ENCODE data around the gene P2RX2.

P2RX2 gene

DNA sequence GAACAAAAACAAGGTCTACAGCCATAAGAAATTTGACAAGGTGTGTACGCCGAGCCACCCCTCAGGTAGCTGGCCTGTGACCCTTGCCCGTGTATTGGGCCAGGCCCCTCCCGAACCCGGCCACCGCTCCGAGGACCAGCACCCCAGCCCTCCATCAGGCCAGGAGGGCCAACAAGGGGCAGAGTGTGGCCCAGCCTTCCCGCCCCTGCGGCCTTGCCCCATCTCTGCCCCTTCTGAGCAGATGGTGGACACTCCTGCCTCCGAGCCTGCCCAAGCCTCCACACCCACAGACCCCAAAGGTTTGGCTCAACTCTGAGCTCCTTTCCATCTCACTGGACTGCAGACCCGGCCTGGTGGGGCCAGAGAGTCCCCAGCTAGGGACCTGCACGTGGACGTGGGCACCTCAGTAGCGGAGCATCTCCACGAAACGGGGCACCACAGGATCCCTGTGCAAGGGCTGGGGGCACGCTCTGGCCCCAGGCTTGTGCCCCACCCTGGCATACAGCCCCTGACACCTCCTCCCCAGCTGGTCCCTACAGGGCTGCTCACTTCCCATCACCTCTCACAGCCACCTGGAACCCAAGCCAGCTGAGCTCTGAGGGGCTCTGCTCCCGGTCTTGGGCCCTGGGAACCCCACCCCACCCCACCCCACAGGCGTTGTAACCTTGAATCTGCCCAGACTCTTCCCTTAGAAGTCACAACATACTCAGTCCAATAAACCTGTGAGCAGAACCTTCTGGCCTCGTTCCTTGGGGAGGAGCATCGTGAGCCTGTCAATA, 3.3 kb downstream of the P2RX2 start:
- no peak for DNase-seq (ENCODE audit: low spot score)
- in situ Hi-C loops (cut with MboI; ENCODE audit: low sequenced_read_pairs, unreplicated experiment), result loop anchor here (25.0 kb wide), 1 partner anchor 210 kb away; no protein-coding TSS in a partner anchor

DNA sequence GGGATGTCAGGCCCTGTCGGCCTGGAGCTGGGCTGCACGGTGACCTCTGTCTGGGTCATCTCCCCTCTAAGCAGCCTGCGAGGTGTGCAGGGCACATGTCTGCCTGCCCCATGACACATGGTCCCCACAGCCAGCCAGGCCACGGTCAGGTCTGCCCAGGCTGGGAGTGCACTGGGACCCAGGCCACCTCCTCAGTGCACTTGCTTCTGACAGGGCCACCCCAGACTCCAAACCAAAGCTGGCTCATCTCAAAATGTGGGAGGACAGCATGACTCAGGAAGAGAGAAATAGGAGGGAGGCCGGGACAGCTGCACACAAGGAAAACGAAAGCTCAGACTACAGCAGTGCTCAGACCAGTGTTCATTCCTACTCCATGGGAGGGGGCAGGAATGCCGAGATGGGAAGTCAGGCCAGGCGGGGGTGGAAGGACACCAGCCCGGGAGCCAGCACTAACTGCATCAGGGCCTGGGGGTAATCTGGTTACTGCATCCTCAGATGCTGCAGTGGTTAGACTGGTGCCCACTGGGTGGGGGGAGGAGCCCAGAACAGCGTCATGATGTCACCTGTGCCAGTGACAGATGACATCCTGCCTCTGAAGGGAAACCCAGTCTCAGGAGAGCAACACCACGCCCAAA, 4.0 kb downstream of the P2RX2 start:
- in situ Hi-C loops (cut with MboI; ENCODE audit: low sequenced_read_pairs, unreplicated experiment), result loop anchor here (25.0 kb wide), 1 partner anchor 210 kb away; no protein-coding TSS in a partner anchor
- no peak for TF ChIP-seq CTCF (IDR thresholded peaks at IDR 0.05; ENCODE audit: borderline replicate concordance, control extremely low read depth, extremely low read depth, insufficient read depth, missing control alignments)
- no peak for DNase-seq (ENCODE audit: low spot score)

More for the DNA sequence above, 3.3 kb downstream of the P2RX2 start:
- TF ChIP-seq CTCF (IDR thresholded peaks at IDR 0.05; ENCODE audit: borderline replicate concordance, control extremely low read depth, extremely low read depth, insufficient read depth, missing control alignments), result no peak

- no peak for TF ChIP-seq CTCF (IDR thresholded peaks at IDR 0.05; ENCODE audit: borderline replicate concordance, control extremely low read depth, extremely low read depth, insufficient read depth, missing control alignments)
- no peak for DNase-seq (ENCODE audit: low spot score)
- in situ Hi-C loops (cut with MboI; ENCODE audit: low sequenced_read_pairs, unreplicated experiment), result loop anchor here (25.0 kb wide), 1 partner anchor 211 kb away; no protein-coding TSS in a partner anchor
Measured at GRCh38 chr12:132623072-132623869, 4.7 kb downstream of the P2RX2 start.

GRCh38 chr12:132624186-132624855, 5.7 kb downstream of the P2RX2 start:
- in situ Hi-C loops (cut with MboI; ENCODE audit: low sequenced_read_pairs, unreplicated experiment), result loop anchor here (25.0 kb wide), 1 partner anchor 212 kb away; no protein-coding TSS in a partner anchor
- no peak for DNase-seq (ENCODE audit: low spot score)
- no peak for TF ChIP-seq CTCF (IDR thresholded peaks at IDR 0.05; ENCODE audit: borderline replicate concordance, control extremely low read depth, extremely low read depth, insufficient read depth, missing control alignments)

GRCh38 chr12:132624910-132625630, 6.5 kb downstream of the P2RX2 start:
- in situ Hi-C loops (cut with MboI; ENCODE audit: low sequenced_read_pairs, unreplicated experiment), result loop anchor here (25.0 kb wide), 1 partner anchor 213 kb away; no protein-coding TSS in a partner anchor
- TF ChIP-seq CTCF (IDR thresholded peaks at IDR 0.05; ENCODE audit: borderline replicate concordance, control extremely low read depth, extremely low read depth, insufficient read depth, missing control alignments), result no peak
- no peak for DNase-seq (ENCODE audit: low spot score)
